H1 (cell line): Measurements from ENCODE around the gene BTBD1. TPM values are rescaled to one million over a fixed set of nuclear protein-coding genes. Genes with fewer than 3 reads are reported as not detected.

Experiments used
- CTCF ChIA-PET: fragments of 300-600 bp; sonication (Branson Sonifier 250); formaldehyde crosslinking; loops from one replicate; lab custom pipeline; 2021; ENCODE audit not compliant: partially characterized antibody; lab: Charles Lee
- POLR2A ChIA-PET: fragments of 300-600 bp; sonication (Branson Sonifier 250); formaldehyde crosslinking; loops from one replicate; lab custom pipeline; 2021; ENCODE audit warnings: inconsistent platforms; ENCODE audit not compliant: partially characterized antibody; lab: Charles Lee
- DNase-seq, 2 experiments: peaks; one replicate each; pipeline versions ENCODE4 v3.0.0 to v3.0.0-alpha.2; 2010 to 2022; ENCODE audit warnings: low spot score in 2 of 2, low read depth in 1 of 2, mixed read lengths in 1 of 2
- FAIRE-seq: peaks from 2 replicates; lab custom pipeline; 2011; peaks lifted over from hg19 to GRCh38; lab: Jason Lieb, UNC
- H2AFZ ChIP-seq: 2 replicates; pipeline ENCODE4 v1.8.1; 2012; ENCODE audit warnings: low read length, inconsistent platforms
- H2AK5ac ChIP-seq: 2 replicates; pipeline ENCODE4 v1.6.1; 2013; ENCODE audit warnings: low read depth, low read length
- H2BK120ac ChIP-seq: replicated peaks from 2 replicates; pipeline ENCODE3; 2013; ENCODE audit warnings: low read depth, low read length, inconsistent platforms
- H2BK12ac ChIP-seq: 2 replicates; pipeline ENCODE4 v1.6.1; 2013; ENCODE audit warnings: low read depth, low read length
- H2BK15ac ChIP-seq: 2 replicates; pipeline ENCODE4 v1.6.1; 2013; ENCODE audit warnings: low read length
- H2BK20ac ChIP-seq: 2 replicates; pipeline ENCODE4 v1.6.1; 2013; ENCODE audit warnings: low read length
- H2BK5ac ChIP-seq: 2 replicates; pipeline ENCODE4 v1.6.1; 2013; ENCODE audit warnings: low read depth, low read length
- H3K14ac ChIP-seq: 2 replicates; pipeline ENCODE4 v1.6.1; 2013; ENCODE audit warnings: inconsistent platforms; ENCODE audit not compliant: insufficient read length
- H3K18ac ChIP-seq: 2 replicates; pipeline ENCODE4 v1.6.1; 2013; ENCODE audit warnings: low read length; ENCODE audit errors: extremely low read depth
- H3K23ac ChIP-seq: 2 replicates; pipeline ENCODE4 v1.6.1; 2013; ENCODE audit warnings: inconsistent platforms; ENCODE audit not compliant: insufficient read length
- H3K23me2 ChIP-seq: 2 replicates; pipeline ENCODE4 v1.6.1; 2013; ENCODE audit warnings: low read depth, low read length
- H3K27ac ChIP-seq: 2 replicates; pipeline ENCODE4 v1.6.1; 2011; ENCODE audit warnings: low read depth, low read length, inconsistent platforms
- H3K27me3 ChIP-seq, 4 experiments: replicated peaks in 1 of 4; 1 replicate in 1 of 4; 2 replicates in 3 of 4; pipeline versions ENCODE4 v1.6.1 to v1.8.1; 2011 to 2013; ENCODE audit warnings: low read length in 3 of 4, mild to moderate bottlenecking in 3 of 4, inconsistent platforms in 2 of 4, mixed read lengths in 2 of 4, moderate library complexity in 1 of 4; ENCODE audit not compliant: control insufficient read depth in 3 of 4, insufficient read depth in 3 of 4; ENCODE audit errors: extremely low read depth in 1 of 4
- H3K36me3 ChIP-seq, 4 experiments: 2 replicates each; pipeline versions ENCODE4 v1.6.1 to v1.8.1; 2011 to 2013; ENCODE audit warnings: mild to moderate bottlenecking in 4 of 4, low read length in 3 of 4, moderate library complexity in 2 of 4, control low read depth in 1 of 4, inconsistent platforms in 1 of 4; ENCODE audit not compliant: insufficient read depth in 4 of 4, control insufficient read depth in 2 of 4
- H3K4ac ChIP-seq: replicated peaks from 2 replicates; pipeline ENCODE3; 2013; ENCODE audit warnings: low read length, low read depth, mixed read lengths, inconsistent platforms; ENCODE audit not compliant: insufficient read length
- H3K4me1 ChIP-seq, 4 experiments: replicated peaks in 1 of 4; 1 replicate in 1 of 4; 2 replicates in 3 of 4; pipeline versions ENCODE4 v1.6.1 to v1.8.1; 2011 to 2013; ENCODE audit warnings: low read length in 3 of 4, inconsistent platforms in 2 of 4, mixed read lengths in 1 of 4; ENCODE audit not compliant: insufficient read depth in 4 of 4, control insufficient read depth in 3 of 4
- H3K4me2 ChIP-seq, 2 experiments: 2 replicates each; pipeline versions ENCODE4 v1.6.1 to v1.8.1; 2011 to 2013; ENCODE audit warnings: low read depth in 2 of 2, low read length in 2 of 2, control low read depth in 1 of 2, inconsistent platforms in 1 of 2, mild to moderate bottlenecking in 1 of 2; ENCODE audit not compliant: insufficient read depth in 1 of 2
- H3K4me3 ChIP-seq, 4 experiments: fragments of 200-600, 300-600 bp in 1 of 4; sonication (generic), shearing (Covaris generic), sonication (Bioruptor Twin) in 1 of 4; 2 replicates each; pipeline versions ENCODE4 v1.5.1 to v1.8.1; 2011 to 2016; ENCODE audit warnings: low read length in 4 of 4, low read depth in 3 of 4, control low read depth in 2 of 4, inconsistent platforms in 2 of 4, mild to moderate bottlenecking in 2 of 4, mixed read lengths in 1 of 4, moderate library complexity in 1 of 4; ENCODE audit not compliant: insufficient read depth in 2 of 4; ENCODE audit errors: extremely low read depth in 1 of 4
- H3K56ac ChIP-seq: replicated peaks from 2 replicates; pipeline ENCODE3; 2013; ENCODE audit warnings: low read depth, mild to moderate bottlenecking, mixed read lengths, low read length, inconsistent platforms; ENCODE audit not compliant: insufficient read length
- H3K79me1 ChIP-seq: 2 replicates; pipeline ENCODE4 v1.6.1; 2013; ENCODE audit warnings: low read depth, low read length, control low read depth
- H3K79me2 ChIP-seq, 2 experiments: 2 replicates each; pipeline versions ENCODE4 v1.6.1 to v1.8.1; 2012 to 2013; ENCODE audit warnings: low read length in 2 of 2, mild to moderate bottlenecking in 2 of 2, inconsistent platforms in 1 of 2; ENCODE audit not compliant: insufficient read depth in 2 of 2, control insufficient read depth in 1 of 2
- H3K9ac ChIP-seq, 4 experiments: replicated peaks in 1 of 4; 1 replicate in 1 of 4; 2 replicates in 3 of 4; pipeline versions ENCODE4 v1.6.1 to v1.8.1; 2011 to 2013; ENCODE audit warnings: low read depth in 3 of 4, low read length in 3 of 4, control low read depth in 2 of 4, mild to moderate bottlenecking in 2 of 4, moderate library complexity in 2 of 4, inconsistent platforms in 1 of 4; ENCODE audit errors: extremely low read depth in 1 of 4
- H3K9me3 ChIP-seq, 2 experiments: 2 replicates each; pipeline versions ENCODE4 v1.6.1 to v1.8.1; 2012 to 2013; ENCODE audit warnings: mild to moderate bottlenecking in 2 of 2, moderate library complexity in 2 of 2, control low read depth in 1 of 2, inconsistent platforms in 1 of 2, low read depth in 1 of 2, low read length in 1 of 2, mixed read lengths in 1 of 2; ENCODE audit not compliant: insufficient read depth in 2 of 2
- H4K20me1 ChIP-seq, 2 experiments: replicated peaks in 1 of 2; 2 replicates each; pipeline versions ENCODE3 to v1.8.1; 2011 to 2013; ENCODE audit warnings: inconsistent platforms in 2 of 2, low read length in 2 of 2, mild to moderate bottlenecking in 1 of 2; ENCODE audit not compliant: insufficient read depth in 2 of 2, control insufficient read depth in 1 of 2
- H4K5ac ChIP-seq: 2 replicates; pipeline ENCODE4 v1.6.1; 2013; ENCODE audit warnings: low read length, low read depth, mixed read lengths, inconsistent platforms; ENCODE audit not compliant: insufficient read length
- H4K8ac ChIP-seq: 2 replicates; pipeline ENCODE4 v1.8.0; 2013; ENCODE audit warnings: mild to moderate bottlenecking, moderate library complexity, low read length, inconsistent platforms; ENCODE audit not compliant: insufficient read depth; ENCODE audit errors: extremely low read depth
- H4K91ac ChIP-seq: replicated peaks from 2 replicates; pipeline ENCODE3; 2013; ENCODE audit warnings: low read length, mixed read lengths, inconsistent platforms; ENCODE audit not compliant: insufficient read length
- CBX8 ChIP-seq: fragments of 300-800, 300-1000 bp; sonication (generic); IDR thresholded peaks from 2 replicates; pipeline ENCODE4 v1.7.1; 2016; ENCODE audit warnings: low read depth, low read length, borderline replicate concordance
- EGR1 ChIP-seq: IDR thresholded peaks from 2 replicates; pipeline ENCODE4 v1.6.1; 2011; ENCODE audit warnings: low read depth, low read length, borderline replicate concordance
- FOSL1 ChIP-seq: IDR thresholded peaks from 2 replicates; pipeline ENCODE4 v1.6.1; 2011; ENCODE audit warnings: mild to moderate bottlenecking, low read depth, low read length, moderate library complexity; ENCODE audit not compliant: insufficient read depth
- MAX ChIP-seq: IDR thresholded peaks from 2 replicates; pipeline ENCODE4 v1.6.1; 2012; ENCODE audit warnings: inconsistent platforms
- YY1 ChIP-seq: IDR thresholded peaks from 2 replicates; pipeline ENCODE4 v1.6.1; 2011; ENCODE audit warnings: low read depth, mild to moderate bottlenecking, low read length
- WGBS, 2 experiments: shearing (Covaris generic) in 1 of 2; methylation state at CpG; one replicate each; pipeline versions ENCODE4 v1.1.6 to v1.1.7; 2013 to 2015; ENCODE audit warnings: low lambda C conversion rate in 2 of 2, mixed read lengths in 2 of 2, inconsistent platforms in 1 of 2, low coverage in 1 of 2, missing lambda C conversion rate in 1 of 2; ENCODE audit not compliant: insufficient replicate concordance in 2 of 2, insufficient coverage in 1 of 2, insufficient read length in 1 of 2; ENCODE audit errors: extremely low coverage in 1 of 2, missing lambda C conversion rate in 1 of 2; 5-methylcytosine and 5-hydroxymethylcytosine counted together
- polyA plus RNA-seq, 7 experiments: library from polyadenylated mRNA; depleted of rRNA in 3 of 7; stranded (reverse) in 5 of 7; unstranded in 2 of 7; fragments of >200 nt in 5 of 7; fragments of 200-250 nt in 2 of 7; gene quantifications; 1 replicate in 5 of 7; 2 replicates in 1 of 7; 4 replicates in 1 of 7; pipeline versions ENCODE4 v1.2.1 to v1.2.3, GENCODE V29; 2011 to 2013; ENCODE audit warnings: missing spikeins in 2 of 7, mixed read lengths in 2 of 7
- total RNA-seq: library from RNA; stranded (reverse); fragmentation: NEBNext Ultra II Directional; extraction: Animal tissue kit (Norgen Biotek cat#: 25700); gene quantifications from 2 replicates; pipeline ENCODE4 v1.2.1, GENCODE V29; 2021

BTBD1 gene
- total and polyA plus RNA-seq, 2 of the 8 experiments (the other 6 are each of a cell fraction or from before 2014, with no cell fraction given): 18.6 to 39.5 TPM

DNA sequence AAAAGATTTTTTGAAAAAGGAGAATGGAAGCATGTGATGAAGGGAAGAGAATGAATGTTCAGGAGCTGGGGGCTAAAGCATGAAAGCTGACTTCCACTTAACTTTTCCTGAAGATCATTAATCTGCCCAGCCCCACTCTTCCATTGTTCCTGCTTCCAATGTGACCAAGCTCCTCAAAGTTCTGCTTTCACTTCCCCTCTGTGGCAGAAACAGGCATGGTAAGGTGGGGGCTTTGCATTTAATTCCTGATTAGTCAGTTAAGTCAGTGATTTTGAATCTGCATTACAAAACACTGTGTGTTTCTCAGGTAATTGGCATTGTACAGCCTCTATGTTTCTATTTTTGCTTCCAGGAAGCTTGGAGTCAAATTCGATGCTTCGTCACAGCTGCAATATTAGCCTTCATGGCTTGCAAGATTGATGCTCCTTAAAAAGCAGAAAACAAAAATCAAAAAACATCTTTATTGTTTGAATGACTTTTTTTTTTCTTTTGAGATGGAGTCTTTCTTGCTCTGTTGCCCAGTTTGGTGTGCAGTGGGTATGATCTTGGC lies 33.1 kb upstream of the BTBD1 start:
- no peak overlapping the region for H3K14ac ChIP-seq
- H3K4me1 ChIP-seq: no peaks in the 10 kb centered on the region
- WGBS, 2 experiments: 86% methylated on average over 2 of the region's 2 CpGs; no CpG with 5 or more reads in 1 of the 2 experiments
- H3K4me2 ChIP-seq: no peak overlapping the region
- H3K23me2 ChIP-seq: no peaks in the 10 kb centered on the region
- H2AK5ac ChIP-seq: no peak overlapping the region
- no peak overlapping the region for H3K9ac ChIP-seq
- peak in 1 of 2 experiments; percentile 2 for DNase-seq
- POLR2A ChIA-PET: no interaction called here
- H3K36me3 ChIP-seq: no peaks in the 10 kb centered on the region
- peak overlapping the region; percentile 33; the same call in 1 of the 2 replicates for H2AFZ ChIP-seq
- H4K91ac ChIP-seq: no peak overlapping the region
- H3K4me3 ChIP-seq: no peak overlapping the region
- no peak overlapping the region for H2BK12ac ChIP-seq
- no peak overlapping the region for H3K56ac ChIP-seq
- no peak for FAIRE-seq
- no peak overlapping the region for H3K27ac ChIP-seq
- no peak overlapping the region for H4K8ac ChIP-seq
- no peak overlapping the region for H3K4ac ChIP-seq
- CTCF ChIA-PET: interaction anchor here (0.9 kb wide), 2 partner anchors 21 to 43 kb away, joined by 3 read pairs; no protein-coding TSS in a partner anchor
- H3K79me2 ChIP-seq: no peaks in the 10 kb centered on the region
- no peaks in the 10 kb centered on the region for H3K9me3 ChIP-seq
- no peak overlapping the region for H3K18ac ChIP-seq
- no peak overlapping the region for H2BK120ac ChIP-seq
- TF ChIP-seq MAX: no peak
- TF ChIP-seq EGR1: no peak
- TF ChIP-seq CBX8: no peak
- no peak for TF ChIP-seq YY1
- no peak for TF ChIP-seq FOSL1
- no peak overlapping the region for H4K5ac ChIP-seq
- H2BK20ac ChIP-seq: no peak overlapping the region
- H3K79me1 ChIP-seq: no peaks in the 10 kb centered on the region
- no peaks in the 10 kb centered on the region for H3K27me3 ChIP-seq
- H4K20me1 ChIP-seq: no peaks in the 10 kb centered on the region
- no peak overlapping the region for H2BK15ac ChIP-seq
- no peak overlapping the region for H3K23ac ChIP-seq
- H2BK5ac ChIP-seq: no peak overlapping the region
